ENCODE data around the gene HEATR9. TPM values are rescaled to one million over a fixed set of nuclear protein-coding genes. Genes with fewer than 3 reads are reported as not detected.
A peak's percentile ranks its signal among the peaks of the same experiment; 100 is the strongest.

The HEATR9 gene
- total RNA-seq, 1 donor from 2014 or later: not detected

GRCh38 chr17:35894206-35894605, 25.5 kb upstream of the HEATR9 start:
- DNase-seq (ENCODE audit: low spot score): peak; percentile 8

GRCh38 chr17:35893751-35894150, 25.1 kb upstream of the HEATR9 start:
- no peak for DNase-seq (ENCODE audit: low spot score)

- DNase-seq (ENCODE audit: low spot score): no peak
Observed at GRCh38 chr17:35892091-35893035, 23.7 kb upstream of the HEATR9 start.

- no peak for DNase-seq (ENCODE audit: low spot score)
Observed at GRCh38 chr17:35891269-35891668, 22.6 kb upstream of the HEATR9 start.

- DNase-seq (ENCODE audit: low spot score): no peak
Observed at GRCh38 chr17:35890774-35891155, 22.1 kb upstream of the HEATR9 start.

GRCh38 chr17:35889818-35890773, 21.4 kb upstream of the HEATR9 start:
- DNase-seq (ENCODE audit: low spot score): no peak

- DNase-seq (ENCODE audit: low spot score): no peak
Observed at GRCh38 chr17:35889241-35889640, 20.6 kb upstream of the HEATR9 start.

GRCh38 chr17:35879773-35880654, 11.3 kb upstream of the HEATR9 start, which contains the start of gene CCL5:
Gene CCL5, minus strand, starts transcription at chr17:35880360.
- DNase-seq (ENCODE audit: low spot score): no peak

GRCh38 chr17:35878361-35878760, 9.7 kb upstream of the HEATR9 start:
- DNase-seq (ENCODE audit: low spot score): no peak

- DNase-seq (ENCODE audit: low spot score): no peak
Observed at GRCh38 chr17:35877345-35878029, 8.8 kb upstream of the HEATR9 start.

GRCh38 chr17:35876534-35876933, 7.8 kb upstream of the HEATR9 start:
- DNase-seq (ENCODE audit: low spot score): no peak

GRCh38 chr17:35875800-35876139, 7.1 kb upstream of the HEATR9 start:
- no peak for DNase-seq (ENCODE audit: low spot score)

- DNase-seq (ENCODE audit: low spot score): no peak
Observed at GRCh38 chr17:35875072-35875799, 6.5 kb upstream of the HEATR9 start.

GRCh38 chr17:35872196-35872980, 3.7 kb upstream of the HEATR9 start:
- no peak for DNase-seq (ENCODE audit: low spot score)

GRCh38 chr17:35870906-35871819, 2.5 kb upstream of the HEATR9 start:
- DNase-seq (ENCODE audit: low spot score): no peak

GRCh38 chr17:35867574-35867973, 1.1 kb downstream of the HEATR9 start:
- no peak for DNase-seq (ENCODE audit: low spot score)

- DNase-seq (ENCODE audit: low spot score): no peak
Observed at GRCh38 chr17:35866341-35866950, 2.2 kb downstream of the HEATR9 start.
